Measurements from ENCODE around the gene DGUOK.
A peak's percentile ranks its signal among the peaks of the same experiment; 100 is the strongest.
"Not testable (repeated sequence)": the region's sequence is repeated elsewhere in the genome, so short reads cannot be mapped to it uniquely, and the experiment has no call there.

Gene DGUOK

GRCh38 chr2:73926493-73927327 is at the start of gene DGUOK:
Gene DGUOK, plus strand, starts transcription at chr2:73926880. Its CDS starts 31 bp downstream, at chr2:73926911.
- DNase-seq (ENCODE audit: low read depth in 2 of 2) = peak; percentile 90

- no peak for DNase-seq (ENCODE audit: low read depth in 2 of 2)
Measured at GRCh38 chr2:73877071-73877802, 49.4 kb upstream of the DGUOK start.

GRCh38 chr2:73877984-73878383 is 48.7 kb upstream of the DGUOK start:
- not testable (repeated sequence) for DNase-seq (ENCODE audit: low read depth in 2 of 2)

GRCh38 chr2:73885406-73885805 is 41.3 kb upstream of the DGUOK start:
- no peak for DNase-seq (ENCODE audit: low read depth in 2 of 2)

GRCh38 chr2:73886357-73886756 is 40.3 kb upstream of the DGUOK start:
- no peak for DNase-seq (ENCODE audit: low read depth in 2 of 2)

GRCh38 chr2:73887596-73888353 is 38.9 kb upstream of the DGUOK start:
- DNase-seq (ENCODE audit: low read depth in 2 of 2) = not testable (repeated sequence)

- DNase-seq (ENCODE audit: low read depth in 2 of 2) = no peak
Measured at GRCh38 chr2:73888388-73888787, 38.3 kb upstream of the DGUOK start.

- no peak for DNase-seq (ENCODE audit: low read depth in 2 of 2)
Measured at GRCh38 chr2:73889206-73889605, 37.5 kb upstream of the DGUOK start.

GRCh38 chr2:73890301-73891092 is 36.2 kb upstream of the DGUOK start:
- DNase-seq (ENCODE audit: low read depth in 2 of 2) = no peak

- no peak for DNase-seq (ENCODE audit: low read depth in 2 of 2)
Measured at GRCh38 chr2:73891276-73891901, 35.3 kb upstream of the DGUOK start.

GRCh38 chr2:73892631-73893329 is 33.9 kb upstream of the DGUOK start, which contains the start of gene ACTG2:
Gene ACTG2, plus strand, starts transcription at chr2:73893008. Its CDS starts 8,304 bp downstream, at chr2:73901312.
- no peak for DNase-seq (ENCODE audit: low read depth in 2 of 2)

GRCh38 chr2:73893764-73894474 is 32.8 kb upstream of the DGUOK start:
- DNase-seq (ENCODE audit: low read depth in 2 of 2) = no peak

GRCh38 chr2:73894475-73894850 is 32.2 kb upstream of the DGUOK start:
- no peak for DNase-seq (ENCODE audit: low read depth in 2 of 2)

GRCh38 chr2:73894877-73895276 is 31.8 kb upstream of the DGUOK start:
- DNase-seq (ENCODE audit: low read depth in 2 of 2) = no peak

GRCh38 chr2:73895473-73895872 is 31.2 kb upstream of the DGUOK start:
- DNase-seq (ENCODE audit: low read depth in 2 of 2) = no peak

GRCh38 chr2:73896362-73897239 is 30.1 kb upstream of the DGUOK start:
- no peak for DNase-seq (ENCODE audit: low read depth in 2 of 2)

- no peak for DNase-seq (ENCODE audit: low read depth in 2 of 2)
Measured at GRCh38 chr2:73897240-73897583, 29.5 kb upstream of the DGUOK start.

- DNase-seq (ENCODE audit: low read depth in 2 of 2) = no peak
Measured at GRCh38 chr2:73897934-73898333, 28.7 kb upstream of the DGUOK start.
